HG03469 (cell line): ENCODE measurements around the gene ZFP82.

ENCODE experiments used
- ATAC-seq: cut with Tn5 transposase; IDR thresholded peaks from one replicate; pipeline ENCODE4 v1.9.1; 2021; ENCODE audit warnings: mild to moderate bottlenecking, moderate library complexity, moderate number of reproducible peaks; ENCODE audit not compliant: unreplicated experiment

Gene ZFP82

GRCh38 chr19:36418287-36419001 is at the start of gene ZFP82:
Gene ZFP82, minus strand, starts transcription at chr19:36418644. Its CDS starts 8,855 bp downstream, at chr19:36409789.
- ATAC-seq, result peak; percentile 72

DNA sequence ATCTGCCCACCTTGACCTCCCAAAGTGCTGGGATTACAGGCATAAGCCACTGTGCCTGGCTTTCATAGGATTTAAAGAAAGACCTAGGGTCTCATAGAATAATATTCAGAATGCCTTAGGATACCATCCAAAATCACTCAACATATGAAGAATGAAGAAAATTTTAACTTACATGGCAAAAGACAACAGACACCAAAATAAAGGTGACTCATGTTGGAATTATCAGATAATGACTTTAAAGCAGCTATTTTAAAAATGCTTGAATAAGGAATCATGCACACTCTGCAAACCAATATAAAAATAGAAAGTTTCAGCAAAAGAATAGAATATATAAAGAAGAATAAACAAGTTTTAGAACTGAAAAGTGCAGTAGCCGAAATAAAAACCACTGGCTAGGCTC is 41.6 kb upstream of the ZFP82 start:
- ATAC-seq, result no peak

DNA sequence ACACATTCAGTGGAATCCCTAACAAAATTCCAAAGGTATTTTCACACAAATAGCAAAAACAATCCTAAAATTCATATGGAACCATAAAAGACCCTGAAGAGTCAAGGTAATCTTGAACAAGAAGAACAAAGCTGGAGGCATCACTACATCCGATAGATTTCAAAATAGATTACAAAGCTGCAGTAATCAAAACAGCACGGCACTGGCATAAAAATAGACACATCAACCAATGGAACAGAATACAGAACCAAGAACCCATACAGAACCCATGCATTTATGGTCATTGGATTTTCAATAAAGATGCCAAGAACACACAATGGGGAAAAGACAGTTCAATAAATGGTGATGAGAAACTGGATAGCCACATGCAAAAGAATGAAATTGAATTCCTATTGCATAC is 38.4 kb upstream of the ZFP82 start:
- no peak for ATAC-seq

GRCh38 chr19:36449059-36449670 is 30.7 kb upstream of the ZFP82 start:
- ATAC-seq, result no peak

- no peak for ATAC-seq
Measured at GRCh38 chr19:36441339-36441738, 22.9 kb upstream of the ZFP82 start.

DNA sequence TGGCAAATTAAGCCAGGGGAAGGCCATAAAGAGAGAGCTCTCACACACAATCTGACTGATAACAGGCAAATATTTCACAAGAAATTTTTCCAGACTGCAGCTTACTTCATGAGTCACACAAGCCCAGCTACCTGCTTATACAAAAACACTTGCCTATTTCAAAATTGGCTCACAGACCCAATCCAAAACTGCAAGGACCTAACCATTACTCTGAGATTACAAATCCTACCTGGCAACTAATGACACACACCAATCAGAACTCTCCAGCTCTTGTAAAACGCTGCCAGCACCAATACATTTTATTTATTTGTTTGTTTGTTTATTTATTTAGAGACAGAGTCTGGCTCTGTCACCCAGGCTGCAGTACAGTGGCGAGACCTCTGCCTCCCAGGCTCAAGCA is 18.1 kb upstream of the ZFP82 start:
- ATAC-seq, result no peak

DNA sequence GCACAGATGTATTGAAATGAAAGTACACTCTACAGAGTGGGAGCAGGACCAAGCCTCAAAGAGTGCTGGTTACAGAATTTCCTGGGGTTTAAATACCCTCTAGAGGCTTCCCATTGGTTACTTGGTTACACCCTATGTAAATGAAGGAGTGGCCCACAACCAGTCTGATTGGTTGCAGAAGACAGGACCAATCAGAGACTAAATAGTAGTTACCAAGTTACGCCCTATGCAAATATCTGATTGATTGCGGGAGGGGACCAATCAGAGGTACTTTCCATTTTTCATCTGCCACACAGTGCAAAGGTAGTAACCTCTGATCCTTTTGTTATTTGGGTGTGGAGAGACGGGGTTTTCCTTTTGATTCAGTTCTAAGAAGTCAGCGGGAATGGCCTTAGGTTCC is 5.5 kb upstream of the ZFP82 start:
- no peak for ATAC-seq

- no peak for ATAC-seq
Measured at GRCh38 chr19:36421749-36422481, 3.5 kb upstream of the ZFP82 start.

GRCh38 chr19:36420961-36421748 is 2.7 kb upstream of the ZFP82 start:
- no peak for ATAC-seq

DNA sequence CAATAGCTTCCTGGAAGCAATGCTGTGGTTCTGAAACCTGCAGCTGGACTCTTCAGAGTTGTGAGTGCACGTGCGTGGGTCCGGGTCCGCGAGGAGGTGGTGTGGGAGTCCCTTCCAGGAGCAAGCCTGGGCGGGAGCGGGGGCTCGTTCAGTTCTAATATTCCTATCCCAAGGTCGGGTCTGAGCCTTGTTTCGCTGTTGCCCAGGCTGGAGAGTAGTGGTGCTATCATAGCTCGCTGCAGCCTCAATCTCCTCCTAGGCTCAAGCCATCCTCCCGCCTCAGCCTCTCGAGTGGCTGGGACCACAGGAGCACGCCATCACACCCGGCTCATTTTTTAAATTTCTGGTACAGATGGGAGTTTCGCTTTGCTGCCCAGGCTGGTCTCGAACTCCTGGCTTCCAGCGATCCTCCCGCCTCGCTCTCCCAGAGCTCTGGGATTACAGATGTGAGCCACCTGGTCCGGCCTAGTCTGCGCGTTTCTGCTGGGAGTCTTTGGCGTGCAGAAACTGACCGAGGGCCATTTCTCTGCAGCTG is 625 bp downstream of the ZFP82 start:
- no peak for ATAC-seq

DNA sequence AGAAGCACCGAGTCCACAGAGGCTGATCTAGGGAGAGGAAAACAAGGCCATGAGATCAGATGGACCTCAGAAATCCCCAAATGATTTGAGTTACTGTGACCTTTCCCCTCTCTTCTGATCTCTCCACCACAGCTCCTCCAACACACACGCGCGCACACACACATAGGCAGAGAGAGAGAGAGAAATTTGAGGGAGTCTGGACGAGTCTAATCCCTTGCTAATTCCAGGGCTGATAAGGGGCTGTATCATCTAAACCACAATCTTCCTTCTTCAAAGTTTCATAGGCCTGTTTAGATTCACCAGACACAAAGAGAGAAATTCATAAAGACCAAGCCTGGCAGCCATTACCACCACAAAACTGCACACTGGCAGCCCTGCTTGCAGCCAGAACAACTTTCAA is 8.6 kb downstream of the ZFP82 start:
- ATAC-seq, result no peak

- no peak for ATAC-seq
Measured at GRCh38 chr19:36408101-36408500, 10.3 kb downstream of the ZFP82 start.

GRCh38 chr19:36404498-36404897 is 13.9 kb downstream of the ZFP82 start:
- ATAC-seq, result no peak

GRCh38 chr19:36401475-36401874 is 17.0 kb downstream of the ZFP82 start:
- ATAC-seq, result no peak

DNA sequence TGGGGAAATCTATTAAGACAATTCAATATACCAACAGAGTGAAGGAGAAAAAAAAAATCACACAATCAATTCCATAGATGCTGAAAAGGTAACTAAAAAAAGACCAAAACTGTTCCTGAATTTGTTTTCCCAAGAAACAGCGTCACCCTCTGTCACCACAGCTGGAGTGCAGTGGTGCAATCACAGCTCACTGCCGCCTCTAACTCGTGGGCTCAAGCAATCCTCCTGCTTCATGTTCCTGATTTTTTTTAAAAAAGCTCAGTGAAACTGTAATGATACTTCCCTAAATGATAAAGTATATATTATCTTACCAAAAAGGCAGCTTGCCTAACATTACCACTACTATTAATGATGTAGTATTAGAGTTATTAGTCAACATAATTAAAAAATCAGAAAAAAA is 19.9 kb downstream of the ZFP82 start:
- no peak for ATAC-seq

GRCh38 chr19:36392916-36393673 is 25.3 kb downstream of the ZFP82 start:
- ATAC-seq, result no peak

DNA sequence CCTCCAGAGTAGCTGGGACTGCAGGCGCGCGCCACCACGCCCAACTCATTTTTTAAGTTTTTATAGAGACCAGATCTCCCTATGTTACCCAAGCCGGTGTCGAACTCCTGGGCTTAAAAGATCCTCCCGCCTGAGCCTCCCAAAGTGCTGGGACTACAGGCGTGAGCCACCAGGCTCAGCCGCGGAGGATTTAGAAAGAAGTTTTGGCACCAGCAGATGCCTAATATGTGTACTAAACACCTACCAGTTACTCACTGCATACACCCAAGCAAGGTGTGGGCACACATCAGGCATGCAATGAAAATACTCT is 39.0 kb downstream of the ZFP82 start:
- no peak for ATAC-seq

GRCh38 chr19:36378625-36379509 is 39.6 kb downstream of the ZFP82 start, which contains the start of gene ZFP14:
Gene ZFP14, minus strand, starts transcription at chr19:36379201. Its CDS starts 11,309 bp downstream, at chr19:36367892.
- peak; percentile 83 for ATAC-seq

- no peak for ATAC-seq
Measured at GRCh38 chr19:36377541-36378178, 40.8 kb downstream of the ZFP82 start.
